Kidney (tissue), 14 donors: ENCODE data around the gene CAPS. TPM values are rescaled to one million over a fixed set of nuclear protein-coding genes. Genes with fewer than 3 reads are reported as not detected.

Experiments
- DNase-seq, 5 donors: peaks; one replicate each; pipeline ENCODE4 v3.0.0-alpha.2; 2013 to 2020
- FAIRE-seq: peaks from 2 replicates; lab custom pipeline; 2012; peaks lifted over from hg19 to GRCh38; lab: Jason Lieb, UNC
- H3K27ac ChIP-seq, 2 donors: one replicate each; pipeline ENCODE4 v1.7.0; 2013; ENCODE audit warnings: low read depth in 2 of 2, low read length in 2 of 2, inconsistent platforms in 1 of 2
- H3K27me3 ChIP-seq: one replicate; pipeline ENCODE4 v1.7.1; 2013; ENCODE audit warnings: low read length, inconsistent platforms; ENCODE audit not compliant: control insufficient read depth, insufficient read depth
- H3K36me3 ChIP-seq, 3 donors: one replicate each; pipeline versions ENCODE4 v1.7.0 to v1.7.1; 2013; ENCODE audit warnings: low read length in 3 of 3, control low read depth in 1 of 3, inconsistent platforms in 1 of 3; ENCODE audit not compliant: insufficient read depth in 3 of 3, control insufficient read depth in 2 of 3
- H3K4me1 ChIP-seq, 3 donors: one replicate each; pipeline versions ENCODE4 v1.7.0 to v1.7.1; 2013; ENCODE audit warnings: low read length in 3 of 3, inconsistent platforms in 1 of 3, low read depth in 1 of 3; ENCODE audit not compliant: control insufficient read depth in 2 of 3, insufficient read depth in 2 of 3
- H3K4me3 ChIP-seq, 3 donors: one replicate each; pipeline versions ENCODE4 v1.7.0 to v1.8.1; 2013; ENCODE audit warnings: low read length in 3 of 3, control low read depth in 1 of 3, inconsistent platforms in 1 of 3
- H3K9ac ChIP-seq, 3 donors: one replicate each; pipeline versions ENCODE4 v1.7.0 to v1.7.1; 2013; ENCODE audit warnings: low read length in 3 of 3, control low read depth in 1 of 3, inconsistent platforms in 1 of 3
- H3K9me3 ChIP-seq, 3 donors: one replicate each; pipeline versions ENCODE4 v1.7.0 to v1.7.1; 2013; ENCODE audit warnings: low read length in 3 of 3, control low read depth in 1 of 3, inconsistent platforms in 1 of 3; ENCODE audit not compliant: control insufficient read depth in 2 of 3, insufficient read depth in 1 of 3
- intact Hi-C: fragments of 100-400 bp; cut with DNase I; formaldehyde crosslinking; loops from one replicate; pipeline ENCODE4 v1.11.1; 2022
- polyA plus RNA-seq: library from polyadenylated mRNA; stranded (reverse); fragments of 350-450 nt; fragmentation: Illumina TruSeq; extraction: RNeasy Lipid Tissue Mini Kit (QIAGEN cat#74804); gene quantifications from one replicate; pipeline ENCODE4 v1.2.3, GENCODE V29; 2014; ENCODE audit warnings: low read depth, low replicate concordance; ENCODE audit not compliant: insufficient read depth
- total RNA-seq: library from RNA; stranded (reverse); fragmentation: NEBNext Ultra II Directional; extraction: Animal tissue kit (Norgen Biotek cat#: 25700); gene quantifications from one replicate; pipeline ENCODE4 v1.2.1, GENCODE V29; 2021
- TF ChIP-seq, protein P1 (sequence below): IDR thresholded peaks from 3 replicates; pipeline ENCODE4 v1.5.1; 2012; ENCODE audit warnings: mild to moderate bottlenecking, moderate library complexity, borderline replicate concordance; ENCODE audit not compliant: insufficient read depth; ENCODE audit errors: extremely low read depth
- donor health status: control.
- donor health status: control.
- donor health status: control.
- donor health status: control.
- donor health status: control.
- donor health status: DM: yes; HTN: yes; CAD: no.
- donor health status: Normal renal cell carcinoma (clear cell type).

Gene CAPS
- total and polyA plus RNA-seq, 2 donors from 2014 or later, result 53.0 to 82.1 TPM

DNA sequence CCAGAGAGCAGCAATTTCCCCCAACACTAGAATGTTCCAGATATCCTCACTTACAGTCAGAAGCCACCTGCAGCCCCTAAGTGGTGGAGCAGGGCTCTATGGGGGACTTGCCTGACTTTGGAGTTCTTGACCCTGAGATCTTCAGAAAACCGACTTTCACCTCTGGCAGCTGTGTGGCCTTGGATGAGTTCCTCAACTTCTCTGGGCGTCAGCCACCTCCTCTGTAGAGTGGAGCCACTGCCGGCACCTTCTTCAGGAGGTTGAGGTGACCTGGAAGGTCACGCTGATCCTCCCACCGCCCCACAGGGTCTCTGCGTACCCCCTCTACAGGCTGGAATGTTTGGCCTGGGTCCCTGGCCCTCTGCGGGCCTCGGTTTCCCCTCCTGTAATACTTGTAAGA is 36.6 kb upstream of the CAPS start:
- Histone ChIP-seq H3K27me3 (no peaks in the 10 kb centered on the region), H3K9me3 (no peaks in the 10 kb centered on the region), H3K9ac (no peak overlapping the region), H3K36me3 (no peaks in the 10 kb centered on the region), H3K4me3 (no peak overlapping the region), H3K4me1 (peaks cover 0 to 15% (median 7%) of the 10 kb centered on the region in 3 donors), H3K27ac (no peak overlapping the region)
- no peak for DNase-seq
- FAIRE-seq, result no peak
- intact Hi-C loops, result no loop called here
- TF ChIP-seq, protein P1, sequence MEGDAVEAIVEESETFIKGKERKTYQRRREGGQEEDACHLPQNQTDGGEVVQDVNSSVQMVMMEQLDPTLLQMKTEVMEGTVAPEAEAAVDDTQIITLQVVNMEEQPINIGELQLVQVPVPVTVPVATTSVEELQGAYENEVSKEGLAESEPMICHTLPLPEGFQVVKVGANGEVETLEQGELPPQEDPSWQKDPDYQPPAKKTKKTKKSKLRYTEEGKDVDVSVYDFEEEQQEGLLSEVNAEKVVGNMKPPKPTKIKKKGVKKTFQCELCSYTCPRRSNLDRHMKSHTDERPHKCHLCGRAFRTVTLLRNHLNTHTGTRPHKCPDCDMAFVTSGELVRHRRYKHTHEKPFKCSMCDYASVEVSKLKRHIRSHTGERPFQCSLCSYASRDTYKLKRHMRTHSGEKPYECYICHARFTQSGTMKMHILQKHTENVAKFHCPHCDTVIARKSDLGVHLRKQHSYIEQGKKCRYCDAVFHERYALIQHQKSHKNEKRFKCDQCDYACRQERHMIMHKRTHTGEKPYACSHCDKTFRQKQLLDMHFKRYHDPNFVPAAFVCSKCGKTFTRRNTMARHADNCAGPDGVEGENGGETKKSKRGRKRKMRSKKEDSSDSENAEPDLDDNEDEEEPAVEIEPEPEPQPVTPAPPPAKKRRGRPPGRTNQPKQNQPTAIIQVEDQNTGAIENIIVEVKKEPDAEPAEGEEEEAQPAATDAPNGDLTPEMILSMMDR, result no peak

DNA sequence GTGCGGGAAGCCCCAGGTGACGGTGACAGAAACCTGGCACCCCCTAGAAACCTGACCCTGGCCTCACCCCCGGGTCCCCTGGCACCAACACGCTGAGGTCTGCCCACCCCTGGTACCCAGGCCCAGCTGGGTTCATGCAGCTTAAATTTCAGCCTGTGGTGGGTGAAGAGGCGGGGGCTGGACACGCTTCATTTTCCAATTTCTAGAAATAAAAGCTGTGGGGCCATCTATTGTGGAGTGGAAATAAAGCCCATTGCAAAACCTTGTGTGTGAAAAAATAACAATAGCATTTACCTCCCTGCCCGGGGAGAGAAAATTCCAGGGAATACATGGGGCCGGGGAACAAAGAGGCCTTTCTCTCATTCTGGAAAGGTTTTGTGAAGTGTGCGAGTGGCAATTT is 36.2 kb upstream of the CAPS start:
- no peak for FAIRE-seq

DNA sequence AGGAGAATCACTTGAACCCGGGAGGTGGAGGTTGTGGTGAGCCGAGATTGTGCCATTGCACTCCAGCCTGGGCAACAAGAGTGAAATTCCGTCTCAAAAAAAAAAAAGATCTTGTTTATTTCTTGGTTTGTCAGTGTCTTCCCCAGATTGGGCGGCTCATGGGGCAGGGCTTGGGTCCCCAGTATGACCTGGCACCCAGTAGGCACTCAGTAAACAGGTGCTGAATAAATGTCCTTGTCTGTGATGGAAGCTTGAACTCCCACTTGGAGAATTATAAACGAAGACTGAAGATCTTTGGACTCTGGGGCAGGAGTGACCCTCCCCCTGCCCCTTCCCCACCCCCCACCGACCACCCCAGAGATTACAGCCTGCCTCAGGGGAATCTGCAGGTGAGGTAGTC is 33.9 kb upstream of the CAPS start:
- Histone ChIP-seq H3K9me3 (no peaks in the 10 kb centered on the region), H3K27ac (peak overlapping the region in 1 of 2 donors; percentile 22), H3K36me3 (no peaks in the 10 kb centered on the region), H3K9ac (no peak overlapping the region), H3K4me3 (no peak overlapping the region), H3K27me3 (no peaks in the 10 kb centered on the region), H3K4me1 (peaks cover 0 to 9% (median 7%) of the 10 kb centered on the region in 3 donors)
- no peak for DNase-seq
- TF ChIP-seq, protein P1, result no peak
- no peak for FAIRE-seq
- intact Hi-C loops, result no loop called here

More for the DNA sequence above, 36.2 kb upstream of the CAPS start:
- DNase-seq, result peak in 2 of 5 donors; percentile 37 to 50
- Histone ChIP-seq H3K9me3 (no peaks in the 10 kb centered on the region), H3K9ac (no peak overlapping the region), H3K36me3 (no peaks in the 10 kb centered on the region), H3K27ac (no peak overlapping the region), H3K4me1 (peaks cover 0 to 15% (median 7%) of the 10 kb centered on the region in 3 donors), H3K27me3 (no peaks in the 10 kb centered on the region), H3K4me3 (no peak overlapping the region)
- TF ChIP-seq, protein P1, result no peak
- intact Hi-C loops, result no loop called here

DNA sequence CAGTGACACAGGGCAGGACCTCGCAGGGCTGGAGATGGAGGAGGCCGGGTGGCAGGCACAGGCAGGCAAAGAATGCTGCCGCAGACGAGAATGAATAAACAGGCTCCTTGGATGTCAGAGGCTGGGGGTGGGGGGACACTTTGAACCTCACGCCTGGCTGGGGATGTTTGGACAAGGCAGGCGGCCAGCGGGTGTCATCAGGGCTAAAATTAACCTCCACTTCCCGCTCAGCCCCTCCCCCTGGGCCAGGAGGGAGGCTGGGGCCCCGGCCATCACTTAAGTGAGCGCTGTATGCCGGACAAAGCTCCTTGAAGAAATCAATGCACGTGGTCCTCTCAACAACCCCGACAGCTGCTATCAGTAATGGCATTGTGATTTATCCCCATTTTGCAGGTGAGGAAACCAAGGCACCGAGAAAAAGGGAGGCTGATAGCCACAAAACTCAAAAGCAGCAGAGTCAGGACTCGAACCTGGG is 33.4 kb upstream of the CAPS start:
- H3K36me3 ChIP-seq, result no peaks in the 10 kb centered on the region
- peak overlapping the region; percentile 72 to 83 for H3K27ac ChIP-seq
- no peaks in the 10 kb centered on the region for H3K9me3 ChIP-seq

More for the DNA sequence above, 33.4 kb upstream of the CAPS start:
- TF ChIP-seq, protein P1, result no peak
- Histone ChIP-seq H3K4me3 (peak overlapping the region in 1 of 3 donors; percentile 13), H3K4me1 (peaks cover 0 to 7% (median 5%) of the 10 kb centered on the region in 3 donors), H3K27me3 (no peaks in the 10 kb centered on the region), H3K9ac (peak overlapping the region in 1 of 3 donors; percentile 16)
- DNase-seq (peak; percentile 75 to 91 (median 87)), FAIRE-seq (no peak)
- intact Hi-C loops, result no loop called here
